ENCODE data around the gene POLR3GL.
"Not testable (repeated sequence)": the region's sequence is repeated elsewhere in the genome, so short reads cannot be mapped to it uniquely, and the experiment has no call there.

The POLR3GL gene

GRCh38 chr1:145964328-145965118 lies at the start of gene POLR3GL, which contains the start of gene ANKRD34A:
TSS of gene POLR3GL (plus strand) at chr1:145964690. CDS start at chr1:145974866, 10,176 bp downstream.
TSS of gene ANKRD34A (minus strand) at chr1:145964575. CDS start at chr1:145961759, 2,816 bp downstream.
- DNase-seq = peak; percentile 94

GRCh38 chr1:145916745-145917144 lies 47.7 kb upstream of the POLR3GL start:
- no peak for DNase-seq

GRCh38 chr1:145917595-145917994 lies 46.9 kb upstream of the POLR3GL start:
- DNase-seq = no peak

- peak; percentile 85 for DNase-seq
Measured at GRCh38 chr1:145918144-145918991, 46.1 kb upstream of the POLR3GL start, which contains the start of gene PEX11B. TSS of gene PEX11B (minus strand) at chr1:145918717. CDS start at chr1:145918688, 29 bp downstream.

- DNase-seq = peak; percentile 24
Measured at GRCh38 chr1:145918992-145919939, 45.2 kb upstream of the POLR3GL start.

- not testable (repeated sequence) for DNase-seq
Measured at GRCh38 chr1:145920297-145920696, 44.2 kb upstream of the POLR3GL start.

- no peak for DNase-seq
Measured at GRCh38 chr1:145922266-145922665, 42.2 kb upstream of the POLR3GL start.

- DNase-seq = no peak
Measured at GRCh38 chr1:145926686-145927062, 37.8 kb upstream of the POLR3GL start.

- DNase-seq = peak; percentile 98
Measured at GRCh38 chr1:145927063-145927886, 37.2 kb upstream of the POLR3GL start, which contains the start of gene RBM8A. TSS of gene RBM8A (minus strand) at chr1:145927484. CDS start at chr1:145927426, 58 bp downstream.

GRCh38 chr1:145927916-145928643 lies 36.4 kb upstream of the POLR3GL start:
- peak; percentile 5 for DNase-seq

GRCh38 chr1:145932522-145933009 lies 31.9 kb upstream of the POLR3GL start:
- DNase-seq = not testable (repeated sequence)

- no peak for DNase-seq
Measured at GRCh38 chr1:145935708-145936107, 28.8 kb upstream of the POLR3GL start.

- DNase-seq = no peak
Measured at GRCh38 chr1:145936247-145936646, 28.2 kb upstream of the POLR3GL start.

- DNase-seq = no peak
Measured at GRCh38 chr1:145937436-145937835, 27.1 kb upstream of the POLR3GL start.

- DNase-seq = no peak
Measured at GRCh38 chr1:145942405-145942804, 22.1 kb upstream of the POLR3GL start.

- DNase-seq = no peak
Measured at GRCh38 chr1:145942871-145943270, 21.6 kb upstream of the POLR3GL start.

- no peak for DNase-seq
Measured at GRCh38 chr1:145944532-145944931, 20.0 kb upstream of the POLR3GL start.

- DNase-seq = no peak
Measured at GRCh38 chr1:145946477-145946986, 18.0 kb upstream of the POLR3GL start.

- no peak for DNase-seq
Measured at GRCh38 chr1:145947551-145947950, 16.9 kb upstream of the POLR3GL start.

GRCh38 chr1:145949219-145949618 lies 15.3 kb upstream of the POLR3GL start:
- no peak for DNase-seq

All from NCI-H774 (cell line).